GM12873 (cell line): ENCODE measurements around the gene OR6N2.

Experiments used
- TF ChIP-seq, protein P1 (sequence below): IDR thresholded peaks from 2 replicates; pipeline ENCODE4 v1.5.1; 2012; ENCODE audit warnings: low read depth, mild to moderate bottlenecking, moderate library complexity, low read length, control low read depth; ENCODE audit not compliant: insufficient read depth; ENCODE audit errors: missing control alignments

The OR6N2 gene, protein sequence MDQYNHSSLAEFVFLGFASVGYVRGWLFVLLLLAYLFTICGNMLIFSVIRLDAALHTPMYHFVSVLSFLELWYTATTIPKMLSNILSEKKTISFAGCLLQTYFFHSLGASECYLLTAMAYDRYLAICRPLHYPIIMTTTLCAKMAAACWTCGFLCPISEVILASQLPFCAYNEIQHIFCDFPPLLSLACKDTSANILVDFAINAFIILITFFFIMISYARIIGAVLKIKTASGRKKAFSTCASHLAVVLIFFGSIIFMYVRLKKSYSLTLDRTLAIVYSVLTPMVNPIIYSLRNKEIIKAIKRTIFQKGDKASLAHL

DNA sequence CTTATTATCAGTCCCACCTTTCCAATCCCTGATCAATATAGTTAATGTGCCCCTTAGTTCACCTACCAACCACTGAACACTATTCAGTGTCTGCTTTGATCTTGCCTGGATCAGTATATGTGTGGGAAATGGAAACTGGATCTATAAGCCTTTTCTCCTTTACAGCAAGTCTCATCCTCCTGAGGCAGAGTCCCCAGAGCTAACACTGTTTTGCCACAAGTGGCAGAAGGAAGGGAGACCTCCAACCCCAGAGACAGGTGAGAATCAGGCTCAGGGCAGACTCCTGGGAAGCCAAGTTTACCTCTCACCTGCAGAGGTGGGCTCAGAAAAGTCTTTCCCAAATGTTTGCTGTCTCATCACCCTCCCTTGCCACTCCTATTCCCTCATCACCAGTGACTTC lies at the start of gene OR6N2:
Gene OR6N2, minus strand, starts transcription at position 101 of the 400 bp plus-strand sequence. CDS start 3,569 bp downstream, outside the sequence.
- TF ChIP-seq, protein P1, sequence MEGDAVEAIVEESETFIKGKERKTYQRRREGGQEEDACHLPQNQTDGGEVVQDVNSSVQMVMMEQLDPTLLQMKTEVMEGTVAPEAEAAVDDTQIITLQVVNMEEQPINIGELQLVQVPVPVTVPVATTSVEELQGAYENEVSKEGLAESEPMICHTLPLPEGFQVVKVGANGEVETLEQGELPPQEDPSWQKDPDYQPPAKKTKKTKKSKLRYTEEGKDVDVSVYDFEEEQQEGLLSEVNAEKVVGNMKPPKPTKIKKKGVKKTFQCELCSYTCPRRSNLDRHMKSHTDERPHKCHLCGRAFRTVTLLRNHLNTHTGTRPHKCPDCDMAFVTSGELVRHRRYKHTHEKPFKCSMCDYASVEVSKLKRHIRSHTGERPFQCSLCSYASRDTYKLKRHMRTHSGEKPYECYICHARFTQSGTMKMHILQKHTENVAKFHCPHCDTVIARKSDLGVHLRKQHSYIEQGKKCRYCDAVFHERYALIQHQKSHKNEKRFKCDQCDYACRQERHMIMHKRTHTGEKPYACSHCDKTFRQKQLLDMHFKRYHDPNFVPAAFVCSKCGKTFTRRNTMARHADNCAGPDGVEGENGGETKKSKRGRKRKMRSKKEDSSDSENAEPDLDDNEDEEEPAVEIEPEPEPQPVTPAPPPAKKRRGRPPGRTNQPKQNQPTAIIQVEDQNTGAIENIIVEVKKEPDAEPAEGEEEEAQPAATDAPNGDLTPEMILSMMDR: no peak

DNA sequence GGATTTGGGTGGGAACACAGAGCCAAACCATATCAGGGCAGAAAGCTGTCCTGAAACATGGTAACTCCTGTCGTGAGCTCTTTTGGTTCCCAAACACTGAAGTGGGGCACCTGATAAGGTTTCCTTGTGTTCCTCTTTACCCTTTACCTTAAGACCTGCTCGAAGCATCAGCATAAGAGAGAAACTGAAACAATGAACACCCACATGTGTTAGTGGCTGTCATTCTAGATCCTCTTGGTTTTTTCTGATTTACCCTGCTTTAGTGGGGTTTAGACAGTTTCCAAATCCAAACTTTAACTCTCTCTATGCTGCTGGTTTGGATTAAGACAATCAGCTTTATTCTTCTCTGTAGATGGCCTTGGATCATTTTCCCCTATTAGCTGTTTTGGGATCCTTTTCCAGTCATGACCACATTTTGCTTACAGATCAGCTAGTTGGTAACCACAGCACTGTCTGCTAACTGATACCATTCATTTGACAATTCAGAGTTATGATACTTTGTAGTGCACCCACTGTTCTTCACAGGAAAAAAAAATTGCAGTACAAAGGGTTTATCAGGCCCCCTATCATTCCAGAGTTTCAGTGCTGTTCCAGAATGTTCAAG lies 49.2 kb upstream of the OR6N2 start:
- TF ChIP-seq, protein P1: no peak

DNA sequence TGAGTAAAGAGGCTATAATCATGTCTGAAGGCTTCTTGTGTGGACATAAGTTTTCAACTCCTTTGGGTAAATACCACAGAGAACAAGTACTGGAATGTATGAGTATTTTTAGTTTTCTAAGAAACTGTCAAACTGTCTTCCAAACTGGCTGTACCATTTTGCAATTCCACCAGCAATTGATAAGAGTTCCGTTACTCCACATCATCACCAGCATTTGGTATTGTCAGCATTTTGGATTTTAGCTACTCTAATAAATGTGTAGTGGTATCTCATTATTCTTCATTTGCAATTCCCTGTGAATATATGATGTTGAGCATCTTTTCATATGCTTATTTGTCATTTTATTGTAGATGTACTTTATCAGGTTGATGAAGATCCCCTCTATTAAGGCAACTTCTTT lies 40.7 kb upstream of the OR6N2 start:
- TF ChIP-seq, protein P1: no peak

DNA sequence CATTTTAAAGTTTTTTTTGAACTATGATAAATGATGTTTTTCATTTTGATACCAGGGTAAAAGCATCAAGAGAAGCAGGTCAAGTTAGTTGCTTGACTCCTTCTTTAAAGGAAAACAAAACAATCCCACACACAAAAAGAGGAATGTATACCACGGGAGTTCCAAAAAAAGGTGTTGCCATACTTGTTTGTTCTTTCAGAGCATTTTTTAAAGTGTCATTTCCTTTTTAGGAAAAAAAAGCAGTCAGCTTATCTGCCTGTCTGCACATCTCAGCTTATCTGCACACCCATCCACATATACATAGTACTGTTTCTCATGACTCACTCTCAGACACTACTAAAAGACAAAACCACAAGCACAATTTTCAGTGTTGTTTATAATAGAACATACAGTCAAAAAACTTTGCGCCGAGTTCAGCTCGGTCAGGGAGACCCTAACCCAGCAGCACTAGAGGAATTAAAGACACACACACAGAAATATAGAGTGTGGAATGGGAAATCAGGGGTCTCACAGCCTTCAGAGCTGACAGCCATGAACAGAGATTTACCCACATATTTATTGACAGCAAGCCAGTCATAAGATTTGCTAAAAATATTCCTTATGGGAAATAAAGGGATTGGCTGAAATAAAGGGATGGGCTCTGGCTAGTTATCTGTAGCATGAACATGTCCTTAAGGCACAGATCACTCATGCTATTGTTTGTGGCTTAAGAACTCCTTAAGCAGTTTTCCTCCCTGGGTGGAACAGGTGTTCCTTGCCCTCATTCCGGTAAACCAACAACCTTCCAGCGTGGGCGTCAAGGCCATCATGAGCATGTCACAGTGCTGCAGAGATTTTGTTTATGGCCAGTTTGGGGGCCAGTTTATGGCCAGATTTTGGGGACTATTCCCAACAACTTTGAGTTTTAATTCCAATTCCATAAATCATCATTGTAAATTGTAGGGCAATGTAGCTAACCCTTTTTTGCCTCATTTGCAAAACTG lies 38.7 kb upstream of the OR6N2 start:
- TF ChIP-seq, protein P1: no peak

DNA sequence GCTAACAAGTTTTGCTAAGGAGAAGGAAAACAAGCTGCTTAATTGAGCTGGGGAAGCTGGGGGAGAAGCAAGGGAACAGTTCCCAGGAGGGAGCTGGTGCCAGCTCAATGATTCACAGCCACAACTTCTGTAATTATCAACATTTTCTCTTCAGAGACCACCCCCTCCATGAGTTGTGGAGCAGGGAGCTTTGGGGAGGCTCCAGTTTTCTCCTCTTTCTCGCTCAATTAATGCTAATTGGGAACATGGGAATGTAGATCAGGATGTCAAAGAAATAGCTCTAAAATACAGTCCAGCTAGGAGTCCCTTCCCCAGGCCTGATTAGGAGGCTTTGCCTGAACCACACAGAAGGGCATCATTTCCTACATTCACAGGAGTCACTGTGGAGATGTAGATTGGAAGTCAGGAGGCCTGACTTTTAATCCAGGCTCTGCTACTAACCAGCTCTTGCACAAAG lies 38.0 kb upstream of the OR6N2 start:
- TF ChIP-seq, protein P1: no peak

DNA sequence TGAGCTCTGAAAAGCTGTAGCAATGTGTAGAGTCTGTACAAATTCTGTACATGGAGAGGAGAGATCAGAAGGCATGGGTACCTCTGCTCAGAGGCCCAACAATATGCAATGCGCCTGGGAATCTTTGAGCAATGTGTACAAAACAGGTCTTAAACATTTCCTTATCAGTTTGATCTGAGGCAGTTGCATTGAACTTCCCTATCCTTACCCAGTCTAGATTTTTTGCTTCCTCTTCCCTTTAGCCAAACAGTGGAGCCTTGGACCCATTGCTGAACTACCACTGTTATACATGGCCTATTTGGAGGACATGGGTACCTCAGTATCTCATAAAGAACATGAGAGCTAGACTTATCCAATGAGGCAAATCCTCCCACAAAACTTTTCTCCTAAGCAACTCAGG lies 37.6 kb upstream of the OR6N2 start:
- TF ChIP-seq, protein P1: no peak
